Measurements from ENCODE around the gene LPP. TPM values are rescaled to one million over a fixed set of nuclear protein-coding genes. Genes with fewer than 3 reads are reported as not detected.

Gene LPP
- total and polyA plus RNA-seq, 2 of the 13 experiments (the other 11 are each of a cell fraction or from before 2014, with no cell fraction given) = 19.2 to 29.9 TPM

GRCh38 chr3:188617270-188617669 lies 463.3 kb downstream of the LPP start (continued):
- no peak for TF ChIP-seq ZNF232 (CRISPR knock-in tag; IDR thresholded peaks at IDR 0.05; ENCODE audit: borderline replicate concordance)

GRCh38 chr3:188617988-188618701 lies 464.2 kb downstream of the LPP start:
- 89% methylated on average over 5 of the region's 5 CpGs for WGBS (ENCODE audit: low lambda C conversion rate)
- DNase-seq (ENCODE audit: low spot score) (peak; percentile 64), ATAC-seq (peak; percentile 69), FAIRE-seq (no peak)
- no peaks in the 10 kb centered on the region for H3K9me3 ChIP-seq (ENCODE audit: low read length)
- no peaks in the 10 kb centered on the region for H3K79me2 ChIP-seq (ENCODE audit: insufficient read depth, low read length)
- peak overlapping the region; percentile 9; the same call in 1 of the 2 replicates for H3K9ac ChIP-seq (ENCODE audit: insufficient read depth, low read depth, low read length)
- H3K4me3 ChIP-seq (replicated peaks in 1 of 3; ENCODE audit: insufficient read depth in 1 of 3, low read depth in 2 of 3, low read length in 3 of 3) = no peak overlapping the region; a peak in 1 of 6 replicates
- BruUV-seq (replicated peaks) = no TSS peak
- 0 out of 5 replicates have a peak, but pooled peaks cover 0 to 1% of the 10 kb centered on the region in 2 experiments for H3K36me3 ChIP-seq (replicated peaks in 1 of 2; ENCODE audit: control insufficient read depth in 1 of 2, insufficient read depth in 2 of 2, low read length in 2 of 2)
- no peaks in the 10 kb centered on the region for H3K27me3 ChIP-seq (ENCODE audit: control insufficient read depth in 1 of 2, insufficient read depth in 2 of 2, low read length in 2 of 2)
- POLR2A ChIA-PET = no interaction called here
- intact Hi-C loops (cut with micrococcal nuclease; ENCODE audit: unreplicated experiment) = loop anchor here (10.0 kb wide), 1 partner anchor 107 kb away; no protein-coding TSS in a partner anchor
- H3K4me1 ChIP-seq (ENCODE audit: insufficient read depth, low read length) = peaks cover 28% of the 10 kb centered on the region
- in situ Hi-C loops (cut with HindIII; ENCODE audit: extremely low pct_ligation_motif_present, low pct_unique_long_range_greater_than_20kb) = no loop called here
- CTCF ChIA-PET (ENCODE audit: low intra/inter-chr PET ratio, low total read pairs) = no interaction called here
- H4K20me1 ChIP-seq (ENCODE audit: insufficient read depth, low read length) = no peaks in the 10 kb centered on the region
- H2AFZ ChIP-seq (ENCODE audit: low read length) = no peak overlapping the region
- H3K4me2 ChIP-seq (ENCODE audit: low read depth, low read length) = no peak overlapping the region; the same call in 1 of the 2 replicates
- H3K27ac ChIP-seq (ENCODE audit: extremely low read length, insufficient read depth, low read length) = peak overlapping the region; percentile 70
- peak; percentile 49; the same call in 1 of the 2 replicates for TF ChIP-seq CHD4 (IDR thresholded peaks at IDR 0.05; ENCODE audit: borderline replicate concordance, low read length)
- TF ChIP-seq NFIC (IDR thresholded peaks at IDR 0.05; ENCODE audit: low read length) = peak; percentile 65; the same call in 1 of the 2 replicates
- TF ChIP-seq HMG20A (CRISPR knock-in tag; IDR thresholded peaks at IDR 0.05; ENCODE audit: borderline replicate concordance) = peak; percentile 56; the same call in 1 of the 2 replicates
- TF ChIP-seq TCF7 (IDR thresholded peaks at IDR 0.05; ENCODE audit: low read depth) = peak; percentile 11; the same call in 1 of the 2 replicates
- 0 out of 2 replicates have a peak, but pooled peaks have one; percentile 18 for TF ChIP-seq ZMYM2 (CRISPR knock-in tag; IDR thresholded peaks at IDR 0.05)
- peak; percentile 29; the same call in 1 of the 2 replicates for TF ChIP-seq ELF3 (CRISPR knock-in tag; IDR thresholded peaks at IDR 0.05)
- peak; percentile 49; the same call in 1 of the 2 replicates for TF ChIP-seq NCOA2 (CRISPR knock-in tag; IDR thresholded peaks at IDR 0.05)
- no peak for TF ChIP-seq SOX13 (IDR thresholded peaks at IDR 0.05)
- peak in 1 of 2 experiments; percentile 36; a peak in 1 of 4 replicates for TF ChIP-seq SOX13 (CRISPR knock-in tag; conservative IDR thresholded peaks at IDR 0.05 in 1 of 2, IDR thresholded peaks at IDR 0.05 in 1 of 2)
- peak; percentile 33; the same call in 1 of the 2 replicates for TF ChIP-seq PAXIP1 (CRISPR knock-in tag; conservative IDR thresholded peaks at IDR 0.05)
- no peak for TF ChIP-seq POLR2G (IDR thresholded peaks at IDR 0.05; ENCODE audit: low read depth, low read length)
- 0 out of 2 replicates have a peak, but pooled peaks have one; percentile 14 for TF ChIP-seq KAT8 (CRISPR knock-in tag; IDR thresholded peaks at IDR 0.05)
- TF ChIP-seq GMEB1 (CRISPR knock-in tag; IDR thresholded peaks at IDR 0.05; ENCODE audit: borderline replicate concordance) = no peak
- TF ChIP-seq EP300 (IDR thresholded peaks at IDR 0.05; ENCODE audit: low read depth in 2 of 2, low read length in 2 of 2) = peak in 1 of 2 experiments; percentile 70; a peak in 2 of 4 replicates
- no peak for TF ChIP-seq EP300 (CRISPR knock-in tag; IDR thresholded peaks at IDR 0.05; ENCODE audit: borderline replicate concordance)
